HG02981 (cell line): ENCODE results near the gene TRIM14.
A peak's percentile ranks its signal among the peaks of the same experiment; 100 is the strongest.
"Not testable (repeated sequence)": the region's sequence is repeated elsewhere in the genome, so short reads cannot be mapped to it uniquely, and the experiment has no call there.

Experiments
- ATAC-seq: cut with Tn5 transposase; IDR thresholded peaks from one replicate; pipeline ENCODE4 v1.9.1; 2021; ENCODE audit warnings: mild to moderate bottlenecking, moderate library complexity; ENCODE audit not compliant: unreplicated experiment

TRIM14 gene

GRCh38 chr9:98109052-98109451, 10.0 kb downstream of the TRIM14 start:
- no peak for ATAC-seq

- ATAC-seq, result peak; percentile 70
Measured at GRCh38 chr9:98108531-98109031, 10.4 kb downstream of the TRIM14 start.

GRCh38 chr9:98107926-98108325, 11.1 kb downstream of the TRIM14 start:
- ATAC-seq, result no peak

- ATAC-seq, result no peak
Measured at GRCh38 chr9:98105006-98105405, 14.0 kb downstream of the TRIM14 start.

GRCh38 chr9:98104445-98104881, 14.6 kb downstream of the TRIM14 start:
- ATAC-seq, result no peak

GRCh38 chr9:98101868-98102273, 17.2 kb downstream of the TRIM14 start:
- peak; percentile 95 for ATAC-seq

GRCh38 chr9:98101416-98101815, 17.6 kb downstream of the TRIM14 start:
- ATAC-seq, result no peak

- no peak for ATAC-seq
Measured at GRCh38 chr9:98100456-98100855, 18.6 kb downstream of the TRIM14 start.

- ATAC-seq, result no peak
Measured at GRCh38 chr9:98099898-98100297, 19.1 kb downstream of the TRIM14 start.

GRCh38 chr9:98099346-98099745, 19.7 kb downstream of the TRIM14 start:
- no peak for ATAC-seq

GRCh38 chr9:98097836-98098235, 21.2 kb downstream of the TRIM14 start:
- no peak for ATAC-seq

GRCh38 chr9:98096091-98096490, 22.9 kb downstream of the TRIM14 start:
- no peak for ATAC-seq

GRCh38 chr9:98095401-98095800, 23.6 kb downstream of the TRIM14 start:
- ATAC-seq, result no peak

GRCh38 chr9:98094851-98095250, 24.2 kb downstream of the TRIM14 start:
- no peak for ATAC-seq

GRCh38 chr9:98094316-98094715, 24.7 kb downstream of the TRIM14 start:
- no peak for ATAC-seq

- no peak for ATAC-seq
Measured at GRCh38 chr9:98092613-98092931, 26.4 kb downstream of the TRIM14 start.

GRCh38 chr9:98091735-98092612, 27.0 kb downstream of the TRIM14 start:
- ATAC-seq, result no peak

GRCh38 chr9:98090674-98091073, 28.3 kb downstream of the TRIM14 start:
- ATAC-seq, result not testable (repeated sequence)

- peak; percentile 50 for ATAC-seq
Measured at GRCh38 chr9:98087420-98088354, 31.3 kb downstream of the TRIM14 start.

GRCh38 chr9:98086461-98086860, 32.6 kb downstream of the TRIM14 start:
- no peak for ATAC-seq

- no peak for ATAC-seq
Measured at GRCh38 chr9:98085944-98086343, 33.1 kb downstream of the TRIM14 start.

GRCh38 chr9:98085058-98085457, 34.0 kb downstream of the TRIM14 start:
- no peak for ATAC-seq
